ENCODE measurements around the gene WDPCP. TPM values are rescaled to one million over a fixed set of nuclear protein-coding genes. Genes with fewer than 3 reads are reported as not detected.

Gene WDPCP
- total RNA-seq, 1 donor from 2014 or later = 5.2 TPM

DNA sequence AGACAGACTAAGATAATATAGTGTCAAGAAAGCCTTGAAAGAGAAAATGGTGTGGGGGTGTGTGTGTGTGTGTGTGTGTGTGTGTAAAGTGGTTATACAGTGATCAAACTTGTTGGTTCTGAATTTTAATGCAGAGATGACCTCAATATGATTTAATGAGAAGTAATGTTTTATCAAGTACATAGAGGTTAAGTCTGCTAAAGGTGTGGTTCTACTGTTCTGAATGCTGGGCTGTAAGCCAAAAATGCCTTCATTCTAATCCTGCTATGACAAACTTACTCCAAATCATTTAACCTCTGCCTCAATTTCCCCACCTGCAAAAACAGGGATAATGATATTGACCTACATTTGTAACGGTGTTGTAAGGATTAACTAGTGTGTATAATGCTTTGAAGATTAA lies 87.9 kb downstream of the WDPCP start:
- TF ChIP-seq, protein P1, sequence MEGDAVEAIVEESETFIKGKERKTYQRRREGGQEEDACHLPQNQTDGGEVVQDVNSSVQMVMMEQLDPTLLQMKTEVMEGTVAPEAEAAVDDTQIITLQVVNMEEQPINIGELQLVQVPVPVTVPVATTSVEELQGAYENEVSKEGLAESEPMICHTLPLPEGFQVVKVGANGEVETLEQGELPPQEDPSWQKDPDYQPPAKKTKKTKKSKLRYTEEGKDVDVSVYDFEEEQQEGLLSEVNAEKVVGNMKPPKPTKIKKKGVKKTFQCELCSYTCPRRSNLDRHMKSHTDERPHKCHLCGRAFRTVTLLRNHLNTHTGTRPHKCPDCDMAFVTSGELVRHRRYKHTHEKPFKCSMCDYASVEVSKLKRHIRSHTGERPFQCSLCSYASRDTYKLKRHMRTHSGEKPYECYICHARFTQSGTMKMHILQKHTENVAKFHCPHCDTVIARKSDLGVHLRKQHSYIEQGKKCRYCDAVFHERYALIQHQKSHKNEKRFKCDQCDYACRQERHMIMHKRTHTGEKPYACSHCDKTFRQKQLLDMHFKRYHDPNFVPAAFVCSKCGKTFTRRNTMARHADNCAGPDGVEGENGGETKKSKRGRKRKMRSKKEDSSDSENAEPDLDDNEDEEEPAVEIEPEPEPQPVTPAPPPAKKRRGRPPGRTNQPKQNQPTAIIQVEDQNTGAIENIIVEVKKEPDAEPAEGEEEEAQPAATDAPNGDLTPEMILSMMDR (IDR thresholded peaks at IDR 0.05) = no peak
- intact Hi-C loops (cut with DNase I) = no loop called here
- Histone ChIP-seq H3K27ac (no peak overlapping the region), H3K27me3 (no peaks in the 10 kb centered on the region), H3K4me3 (no peak overlapping the region), H3K4me1 (no peaks in the 10 kb centered on the region), H3K9me3 (no peaks in the 10 kb centered on the region), H3K36me3 (no peaks in the 10 kb centered on the region)
- DNase-seq (ENCODE audit: low spot score in 2 of 2) = no peak

DNA sequence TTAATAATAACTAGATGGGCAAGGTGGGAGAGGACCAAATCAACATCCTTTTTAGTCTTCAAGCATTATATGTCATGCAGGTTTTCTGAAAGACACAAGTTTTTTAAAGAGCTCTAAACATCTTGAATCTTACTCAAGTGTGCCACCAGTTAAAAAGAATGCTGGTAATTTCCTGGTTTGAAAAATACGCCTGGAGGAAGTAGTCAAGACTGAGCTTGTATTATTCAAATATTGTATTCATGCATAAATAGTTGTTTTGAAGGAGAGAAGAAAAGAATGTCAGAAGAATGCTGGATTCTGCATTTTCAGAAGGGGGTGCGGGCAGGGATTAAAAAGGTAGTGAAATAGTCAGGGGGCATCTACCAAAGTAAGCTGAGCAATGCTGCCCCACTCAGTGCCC lies 90.7 kb downstream of the WDPCP start:
- no peaks in the 10 kb centered on the region for H3K4me1 ChIP-seq
- no peaks in the 10 kb centered on the region for H3K27me3 ChIP-seq
- intact Hi-C loops (cut with DNase I) = no loop called here
- TF ChIP-seq, protein P1 (IDR thresholded peaks at IDR 0.05) = no peak
- H3K9me3 ChIP-seq = no peaks in the 10 kb centered on the region
- DNase-seq (ENCODE audit: low spot score in 2 of 2) = no peak
- H3K4me3 ChIP-seq = no peak overlapping the region
- no peak overlapping the region for H3K27ac ChIP-seq
- H3K36me3 ChIP-seq = no peaks in the 10 kb centered on the region

DNA sequence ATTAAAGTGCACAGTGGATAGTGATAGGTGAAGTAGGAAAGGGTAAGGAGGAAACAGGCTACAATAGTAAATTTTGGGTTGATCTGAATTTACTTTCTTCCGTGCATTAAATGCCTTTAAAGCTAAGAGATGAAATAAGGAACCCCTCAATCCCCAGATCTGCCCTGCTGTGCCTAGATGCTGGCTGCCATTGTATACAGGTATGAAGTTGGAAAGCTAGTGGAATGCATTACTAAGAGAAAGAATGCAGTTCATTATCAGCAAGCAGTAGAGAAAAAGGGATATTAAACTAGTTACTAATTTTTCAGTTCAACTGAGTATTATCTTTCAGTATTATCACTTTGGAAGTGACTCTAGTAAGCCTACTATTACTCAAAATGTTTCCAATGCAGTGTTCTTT lies 93.3 kb downstream of the WDPCP start:
- TF ChIP-seq, protein P1 (IDR thresholded peaks at IDR 0.05) = no peak
- Histone ChIP-seq H3K27ac (no peak overlapping the region), H3K27me3 (no peaks in the 10 kb centered on the region), H3K9me3 (no peaks in the 10 kb centered on the region), H3K36me3 (no peaks in the 10 kb centered on the region), H3K4me3 (no peak overlapping the region), H3K4me1 (no peaks in the 10 kb centered on the region)
- intact Hi-C loops (cut with DNase I) = no loop called here
- no peak for DNase-seq (ENCODE audit: low spot score in 2 of 2)

DNA sequence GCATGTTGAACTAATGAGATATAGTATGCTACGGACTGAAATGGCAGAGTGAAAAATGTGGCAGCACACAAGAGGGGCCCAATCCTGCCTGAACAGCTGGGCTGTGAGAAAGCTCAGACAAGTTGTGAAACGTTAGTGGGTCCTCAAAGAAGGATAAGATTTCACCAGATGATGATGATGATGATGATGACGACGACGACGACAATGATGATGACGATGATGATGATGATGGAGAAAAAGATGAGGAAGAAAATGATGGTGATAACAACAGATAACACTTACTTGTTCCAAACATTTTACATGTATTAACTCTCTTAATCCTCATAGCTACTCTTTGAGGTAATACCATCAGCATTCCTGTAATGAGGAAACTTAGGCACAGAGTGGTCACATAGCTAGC lies 94.2 kb downstream of the WDPCP start:
- Histone ChIP-seq H3K4me3 (no peak overlapping the region), H3K4me1 (no peaks in the 10 kb centered on the region), H3K36me3 (no peaks in the 10 kb centered on the region), H3K27me3 (no peaks in the 10 kb centered on the region), H3K9me3 (no peaks in the 10 kb centered on the region), H3K27ac (no peak overlapping the region)
- intact Hi-C loops (cut with DNase I) = no loop called here
- DNase-seq (ENCODE audit: low spot score in 2 of 2) = no peak
- TF ChIP-seq, protein P1 (IDR thresholded peaks at IDR 0.05) = no peak

DNA sequence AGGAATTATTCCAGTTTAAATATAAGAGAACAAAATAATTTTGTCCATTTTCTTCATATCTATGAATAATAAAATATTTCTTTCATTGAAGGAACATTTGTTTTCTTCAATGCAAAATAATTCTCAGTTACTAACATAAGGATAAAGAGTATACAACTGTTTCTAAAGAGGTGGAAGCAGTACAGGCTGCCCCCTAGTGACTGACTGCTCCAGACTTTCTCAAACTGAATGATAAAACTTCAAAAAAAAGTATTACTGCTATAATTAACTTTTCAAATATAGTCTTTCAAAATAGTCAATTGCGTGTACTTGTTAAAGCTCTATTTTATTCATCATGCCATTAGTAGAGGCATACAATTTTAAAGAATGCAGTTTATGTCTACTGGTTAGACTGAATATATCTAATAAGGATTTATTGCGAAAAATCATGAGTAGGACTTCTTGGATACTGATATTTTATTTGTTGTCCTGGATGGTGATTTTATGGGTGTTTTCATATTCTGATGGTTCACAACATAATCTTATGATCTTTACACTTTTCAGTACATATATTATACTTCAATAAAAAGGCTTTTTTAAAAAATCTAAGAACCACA lies 100.1 kb downstream of the WDPCP start:
- H3K4me1 ChIP-seq = no peaks in the 10 kb centered on the region
- H3K27ac ChIP-seq = no peak overlapping the region
- H3K9me3 ChIP-seq = no peaks in the 10 kb centered on the region
- TF ChIP-seq, protein P1 (IDR thresholded peaks at IDR 0.05) = peak in 1 of 3 experiments; percentile 53
- no peak for DNase-seq (ENCODE audit: low spot score in 2 of 2)
- H3K36me3 ChIP-seq = peaks cover 0 to 2% of the 10 kb centered on the region in 2 donors
- no peaks in the 10 kb centered on the region for H3K27me3 ChIP-seq
- H3K4me3 ChIP-seq = no peak overlapping the region
- intact Hi-C loops (cut with DNase I) = no loop called here

DNA sequence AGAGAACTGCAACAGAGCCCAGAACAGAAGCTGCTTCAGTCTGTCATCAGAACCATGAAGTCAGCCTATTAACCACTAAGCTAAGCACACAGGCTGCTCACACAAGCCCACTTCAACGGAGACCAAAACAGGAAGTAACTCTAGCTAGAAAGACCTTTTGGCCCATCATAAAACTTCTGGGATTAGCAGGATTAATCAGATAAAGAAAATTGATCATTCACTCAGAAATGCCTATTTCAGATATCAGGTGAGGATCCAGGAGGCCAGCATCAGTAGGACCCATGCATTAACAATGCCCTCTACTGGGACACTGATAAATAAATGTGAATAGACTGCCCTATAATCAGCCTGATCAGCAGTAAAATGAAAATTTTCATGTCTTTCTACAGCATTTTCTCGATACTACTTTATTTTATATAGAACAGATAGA lies 101.4 kb downstream of the WDPCP start:
- Histone ChIP-seq H3K27me3 (no peaks in the 10 kb centered on the region), H3K4me1 (no peaks in the 10 kb centered on the region)
- intact Hi-C loops (cut with DNase I) = no loop called here

More for the DNA sequence above, 101.4 kb downstream of the WDPCP start:
- no peak overlapping the region for H3K4me3 ChIP-seq
- no peak for DNase-seq (ENCODE audit: low spot score in 2 of 2)
- TF ChIP-seq, protein P1 (IDR thresholded peaks at IDR 0.05) = no peak
- no peaks in the 10 kb centered on the region for H3K9me3 ChIP-seq
- peaks cover 0 to 2% of the 10 kb centered on the region in 2 donors for H3K36me3 ChIP-seq
- no peak overlapping the region for H3K27ac ChIP-seq
